Thoracic aorta (tissue), 2 donors: ENCODE measurements around the gene TRMT61A. TPM values are rescaled to one million over a fixed set of nuclear protein-coding genes. Genes with fewer than 3 reads are reported as not detected.

ENCODE experiments used
- ATAC-seq: fragments of 150-250 bp; one replicate; pipeline ENCODE4 v1.8.0; 2017; ENCODE audit warnings: low read depth; ENCODE audit not compliant: insufficient number of reproducible peaks, low FRiP score
- DNase-seq: peaks from one replicate; pipeline ENCODE4 v3.0.0-alpha.2; 2020; ENCODE audit warnings: low spot score
- H3K27ac ChIP-seq, 2 donors: fragments of 200-600 bp; sonication (generic); 1 replicate in 1 of 2; 2 replicates in 1 of 2; pipeline ENCODE4 v1.5.1; 2016; ENCODE audit warnings: mild to moderate bottlenecking in 2 of 2, moderate library complexity in 2 of 2
- H3K27me3 ChIP-seq: fragments of 200-600 bp; sonication (generic); replicated peaks from 2 replicates; pipeline ENCODE4 v1.6.0; 2016; ENCODE audit warnings: mild to moderate bottlenecking; ENCODE audit not compliant: insufficient read depth
- H3K36me3 ChIP-seq: fragments of 200-600 bp; sonication (generic); one replicate; pipeline ENCODE4 v1.5.1; 2016
- H3K4me1 ChIP-seq, 2 donors: fragments of 200-600 bp; sonication (generic); 1 replicate in 1 of 2; 2 replicates in 1 of 2; pipeline versions ENCODE4 v1.5.1 to v1.6.0; 2016; ENCODE audit warnings: low read depth in 2 of 2, mild to moderate bottlenecking in 1 of 2; ENCODE audit not compliant: control insufficient read depth in 1 of 2
- H3K4me3 ChIP-seq: fragments of 200-600 bp; sonication (generic); 2 replicates; pipeline ENCODE4 v1.5.1; 2016; ENCODE audit warnings: mild to moderate bottlenecking
- H3K9me3 ChIP-seq: fragments of 200-600 bp; sonication (generic); 2 replicates; pipeline ENCODE4 v1.5.1; 2016
- CTCF ChIP-seq: fragments of 200-600 bp; sonication (generic); IDR thresholded peaks from one replicate; pipeline ENCODE4 v1.5.1; 2019; ENCODE audit warnings: antibody characterized with exemption
- total RNA-seq, 2 donors: library from RNA; depleted of rRNA; stranded (reverse); fragments of >200 nt; gene quantifications; one replicate each; pipeline versions ENCODE4 v1.1.0 to v1.2.3, GENCODE V29; 2016

The TRMT61A gene
- total RNA-seq, 2 donors from 2014 or later: 18.6 to 18.8 TPM

DNA sequence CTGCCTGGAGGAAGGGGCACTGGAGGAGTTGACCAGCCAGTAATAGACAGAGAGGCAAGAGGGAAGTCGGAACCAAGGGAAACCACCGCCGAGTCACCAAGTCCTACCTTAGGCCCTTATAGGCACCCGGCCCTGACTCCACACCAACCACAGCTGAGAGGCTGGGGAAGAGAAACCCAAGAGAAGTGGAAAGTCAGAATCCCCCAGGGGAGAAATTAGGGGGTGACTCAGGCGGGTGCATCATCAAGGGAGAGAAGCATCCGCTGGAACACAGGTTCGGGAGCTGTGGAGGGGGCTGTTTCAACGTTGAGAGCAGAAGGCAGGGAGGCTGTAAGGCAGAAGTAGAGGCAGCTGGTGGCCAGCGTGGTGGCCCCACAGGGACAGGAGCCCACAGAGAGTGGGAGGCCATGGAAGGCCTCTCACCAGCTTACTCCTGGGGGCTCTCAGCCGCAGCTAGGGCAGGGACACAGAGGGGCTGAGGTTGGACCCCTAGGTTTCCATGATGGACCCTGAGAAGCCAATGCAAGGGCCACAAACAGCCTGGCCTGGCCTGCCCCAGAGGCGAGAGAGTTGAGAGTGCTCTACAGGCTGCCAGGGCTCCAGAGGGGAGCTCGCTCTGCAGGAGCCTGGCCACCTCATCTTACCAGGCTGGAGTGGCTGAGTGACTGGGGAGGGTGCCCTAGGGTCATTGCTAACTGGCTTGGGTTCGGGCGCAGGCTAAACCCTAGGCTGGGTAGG, 1.4 kb upstream of the TRMT61A start:
- peak overlapping the region in 1 of 2 donors; percentile 11 for H3K27ac ChIP-seq
- H3K27me3 ChIP-seq: no peaks in the 10 kb centered on the region
- DNase-seq: no peak
- no peak overlapping the region for H3K4me3 ChIP-seq
- no peaks in the 10 kb centered on the region for H3K36me3 ChIP-seq
- no peaks in the 10 kb centered on the region for H3K9me3 ChIP-seq
- no peak for TF ChIP-seq CTCF
- peaks cover 19 to 41% of the 10 kb centered on the region in 2 donors for H3K4me1 ChIP-seq
- ATAC-seq: no peak

DNA sequence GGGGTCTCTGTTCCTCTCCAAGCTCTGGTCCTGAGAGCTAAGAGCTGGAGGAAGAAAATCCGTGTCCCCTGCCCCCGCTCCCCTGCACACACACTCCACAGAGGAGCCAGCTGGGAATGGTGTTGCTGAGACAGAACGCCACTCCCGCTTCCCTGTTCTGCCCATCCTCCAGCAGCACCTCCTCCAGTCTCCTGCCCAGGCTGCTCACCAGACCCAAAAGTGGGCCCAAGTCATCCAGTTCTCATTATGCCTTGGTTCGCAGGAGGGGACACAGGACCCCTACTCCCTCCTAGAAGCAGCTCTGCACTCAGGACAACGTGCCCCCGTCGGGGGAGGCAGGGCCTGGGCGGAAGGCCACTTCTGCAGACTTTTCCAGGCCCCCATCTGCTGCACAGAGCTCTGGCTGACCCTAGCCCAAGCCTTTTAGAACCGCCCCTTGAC, 830 bp upstream of the TRMT61A start:
- peaks cover 15 to 42% of the 10 kb centered on the region in 2 donors for H3K4me1 ChIP-seq
- no peaks in the 10 kb centered on the region for H3K36me3 ChIP-seq
- H3K4me3 ChIP-seq: peak overlapping the region; percentile 99
- no peaks in the 10 kb centered on the region for H3K27me3 ChIP-seq
- TF ChIP-seq CTCF: no peak
- ATAC-seq (no peak), DNase-seq (no peak)
- H3K9me3 ChIP-seq: no peaks in the 10 kb centered on the region
- H3K27ac ChIP-seq: peak overlapping the region; percentile 54 to 81

DNA sequence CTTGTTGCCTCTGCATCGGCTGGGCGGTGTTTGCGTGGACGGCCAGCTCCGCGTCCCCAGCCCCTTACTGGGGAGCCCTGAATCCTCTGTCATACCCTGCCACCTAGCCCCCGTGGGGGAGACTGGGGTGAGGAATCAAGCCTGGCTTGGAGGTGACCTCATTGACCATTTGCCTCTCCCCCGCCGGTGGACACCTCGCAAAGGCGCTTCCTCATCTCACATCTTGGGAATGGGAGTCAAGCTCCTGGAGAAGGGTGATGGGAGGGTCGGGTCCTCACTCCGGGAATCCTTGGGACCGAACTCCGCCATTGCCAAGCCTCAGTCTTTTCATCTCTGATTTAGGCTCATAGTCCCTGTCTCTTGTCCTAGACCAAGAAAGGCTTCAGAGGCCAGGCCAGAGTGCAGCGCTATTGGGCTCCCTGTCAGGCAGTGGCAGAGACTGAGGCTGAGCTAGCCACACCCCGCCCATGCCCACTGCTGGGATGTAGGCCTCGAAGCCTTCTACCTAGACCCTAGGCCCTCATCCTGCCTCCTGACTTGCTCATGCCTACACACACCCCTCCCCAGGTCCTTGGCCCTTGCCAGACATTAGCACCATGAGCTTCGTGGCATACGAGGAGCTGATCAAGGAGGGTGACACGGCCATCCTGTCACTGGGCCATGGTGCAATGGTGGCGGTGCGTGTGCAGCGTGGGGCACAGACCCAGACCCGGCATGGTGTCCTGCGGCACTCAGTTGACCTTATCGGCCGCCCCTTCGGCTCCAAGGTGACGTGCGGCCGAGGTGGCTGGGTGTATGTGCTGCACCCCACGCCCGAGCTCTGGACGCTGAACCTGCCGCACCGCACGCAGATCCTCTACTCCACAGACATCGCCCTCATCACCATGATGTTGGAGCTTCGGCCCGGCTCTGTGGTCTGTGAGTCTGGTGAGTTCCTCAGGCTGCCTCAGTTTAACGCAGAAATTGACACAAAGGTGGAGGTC, 678 bp downstream of the TRMT61A start:
- ATAC-seq: no peak
- TF ChIP-seq CTCF: no peak
- Histone ChIP-seq H3K27me3 (no peaks in the 10 kb centered on the region), H3K36me3 (peaks cover 3% of the 10 kb centered on the region), H3K27ac (peak overlapping the region; percentile 36 to 51), H3K4me1 (peaks cover 21 to 54% of the 10 kb centered on the region in 2 donors), H3K4me3 (peak overlapping the region; percentile 99), H3K9me3 (no peaks in the 10 kb centered on the region)
- DNase-seq: no peak

- DNase-seq (no peak), ATAC-seq (no peak)
- H3K4me1 ChIP-seq: peaks cover 21 to 56% of the 10 kb centered on the region in 2 donors
- no peaks in the 10 kb centered on the region for H3K9me3 ChIP-seq
- H3K27ac ChIP-seq: no peak overlapping the region
- peak overlapping the region; percentile 99 for H3K4me3 ChIP-seq
- H3K36me3 ChIP-seq: peaks cover 3% of the 10 kb centered on the region
- TF ChIP-seq CTCF: no peak
- H3K27me3 ChIP-seq: no peaks in the 10 kb centered on the region
Measured at GRCh38 chr14:103530390-103530789, 1.4 kb downstream of the TRMT61A start.

DNA sequence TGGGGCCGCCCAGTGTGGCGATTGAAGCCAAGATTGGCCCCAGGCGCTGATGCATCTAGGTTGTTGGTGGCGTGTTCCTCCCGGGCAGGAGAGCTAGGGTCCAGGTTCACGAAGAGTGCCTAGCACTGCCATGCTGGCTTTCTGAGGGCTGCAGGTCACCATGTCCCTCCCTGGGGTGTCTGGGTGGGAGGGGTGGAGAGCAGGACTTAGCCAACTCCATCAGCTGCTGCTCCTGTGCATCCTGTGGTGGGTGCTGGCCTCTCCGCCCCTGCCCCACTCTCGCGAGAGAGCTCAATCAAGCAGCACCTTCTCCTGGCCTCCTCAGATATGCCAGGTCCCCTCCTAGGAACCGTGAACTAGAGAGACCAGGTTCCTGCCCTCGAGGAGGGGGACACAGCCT, 1.8 kb downstream of the TRMT61A start:
- no peak for DNase-seq
- H3K9me3 ChIP-seq: no peaks in the 10 kb centered on the region
- H3K4me3 ChIP-seq: no peak overlapping the region
- no peak for ATAC-seq
- H3K27ac ChIP-seq: no peak overlapping the region
- H3K4me1 ChIP-seq: peaks cover 21 to 56% of the 10 kb centered on the region in 2 donors
- peaks cover 3% of the 10 kb centered on the region for H3K36me3 ChIP-seq
- no peaks in the 10 kb centered on the region for H3K27me3 ChIP-seq
- no peak for TF ChIP-seq CTCF
